Stimulated activated CD4-positive, alpha-beta T cell treated with anti-CD3 and anti-CD28 coated beads, Interleukin-4, amount 100 ng/mL, for 24 hours (primary cell): ENCODE data around the gene PSMD13.

Experiments used
- DNase-seq: peaks from one replicate; pipeline ENCODE4 v3.0.0-alpha.2; 2020

The PSMD13 gene

GRCh38 chr11:204587-205109 is 32.1 kb upstream of the PSMD13 start:
- DNase-seq, result no peak

DNA sequence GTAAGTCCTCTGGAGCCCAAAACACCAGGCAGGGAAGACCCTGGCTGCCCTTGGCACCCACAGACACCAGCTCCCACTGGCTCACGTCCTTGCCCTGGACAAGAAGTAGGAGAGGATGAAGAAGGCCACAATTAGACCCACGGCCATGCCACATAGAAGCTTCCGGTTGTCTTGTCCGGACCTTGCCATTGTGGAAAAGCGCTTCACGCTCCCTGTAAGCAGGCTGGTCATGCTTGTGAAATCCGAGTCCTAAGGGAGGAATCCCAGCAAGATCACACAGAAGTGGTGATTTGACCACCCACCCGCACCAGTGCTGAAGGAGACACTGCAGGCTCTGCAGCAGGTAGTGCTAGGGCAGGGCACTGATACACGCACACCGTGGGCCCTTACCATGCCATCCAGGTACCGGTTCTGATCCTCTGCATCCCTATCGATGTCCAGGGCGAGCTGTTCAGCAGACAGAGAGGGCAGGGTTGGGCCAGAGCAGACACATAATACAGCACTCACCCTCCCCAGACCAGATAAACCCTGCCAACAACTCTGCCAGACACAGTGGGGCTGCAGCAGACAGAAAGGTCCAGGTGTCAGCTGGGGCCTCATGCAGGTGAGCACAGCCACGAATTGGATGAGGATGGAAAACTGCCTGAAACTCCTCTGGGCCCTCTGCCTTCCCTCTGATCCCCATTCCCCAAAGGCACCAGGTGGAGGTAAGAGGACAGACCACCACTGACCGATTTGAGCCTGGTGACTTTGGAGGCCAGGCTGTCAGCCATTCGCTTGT is 31.4 kb upstream of the PSMD13 start:
- DNase-seq, result no peak

DNA sequence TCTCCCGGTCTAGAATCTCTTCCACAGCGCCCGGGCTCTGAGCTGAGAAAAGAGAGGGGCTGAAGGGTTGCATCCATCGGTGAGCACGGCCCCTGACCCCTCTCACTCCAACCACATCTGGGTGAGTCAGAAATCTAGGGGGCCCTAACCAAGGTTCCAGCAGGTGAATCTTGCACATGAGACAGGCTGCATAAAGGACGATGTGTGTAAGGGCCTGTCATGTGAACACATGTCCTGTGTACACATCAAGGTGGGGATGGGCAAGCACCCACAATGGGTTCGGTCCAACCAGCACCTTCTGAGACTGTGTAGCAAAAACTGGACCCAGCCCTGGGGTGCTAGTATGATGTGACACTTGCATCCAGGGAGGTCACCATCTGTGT is 30.8 kb upstream of the PSMD13 start:
- no peak for DNase-seq

- DNase-seq, result no peak
Observed at GRCh38 chr11:206526-207207, 30.1 kb upstream of the PSMD13 start.

GRCh38 chr11:207208-207862 is 29.4 kb upstream of the PSMD13 start, which contains the start of the genes BET1L and RIC8A:
TSS of gene BET1L (minus strand) at chr11:207399. CDS start at chr11:207321, 78 bp downstream.
TSS of gene RIC8A (plus strand) at chr11:207708. CDS start at chr11:208855, 1,147 bp downstream.
- DNase-seq, result peak; percentile 98

GRCh38 chr11:207863-208180 is 29.0 kb upstream of the PSMD13 start:
- DNase-seq, result no peak

- peak; percentile 84 for DNase-seq
Observed at GRCh38 chr11:208181-208916, 28.4 kb upstream of the PSMD13 start.

GRCh38 chr11:208917-209260 is 27.9 kb upstream of the PSMD13 start:
- DNase-seq, result no peak

GRCh38 chr11:209275-210121 is 27.3 kb upstream of the PSMD13 start:
- no peak for DNase-seq

DNA sequence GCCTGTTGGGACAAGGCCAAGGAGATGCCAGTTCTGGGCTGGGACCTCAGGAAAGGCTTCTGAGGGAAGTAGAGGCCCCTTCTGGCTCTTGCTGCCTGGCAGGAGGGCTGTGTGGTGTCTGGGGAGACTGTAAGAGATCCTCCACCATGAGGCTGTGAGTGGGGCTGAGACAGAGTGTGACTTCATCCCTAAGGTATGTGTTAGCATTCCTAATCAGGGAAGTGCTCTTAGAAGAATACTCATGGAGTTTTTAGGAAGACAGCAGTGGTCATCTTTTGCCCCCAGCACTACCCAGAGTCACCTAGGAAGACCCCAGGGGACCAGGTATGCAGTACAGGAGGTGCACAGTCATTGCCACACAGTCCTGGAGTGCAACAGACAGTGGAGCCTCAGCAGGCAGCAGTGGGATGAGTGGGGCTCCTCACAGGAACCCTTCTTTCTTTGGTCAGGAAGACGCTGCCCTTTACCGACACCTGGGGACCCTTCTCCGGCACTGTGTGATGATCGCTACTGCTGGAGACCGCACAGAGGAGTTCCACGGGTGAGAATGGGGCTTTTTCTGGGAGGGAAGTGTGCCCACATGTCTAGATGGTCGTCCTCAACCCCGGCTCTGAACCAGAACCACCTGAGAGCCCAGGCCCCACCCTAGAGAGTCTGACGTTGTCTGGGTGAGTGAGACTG is 26.5 kb upstream of the PSMD13 start:
- no peak for DNase-seq

GRCh38 chr11:210803-211180 is 26.0 kb upstream of the PSMD13 start:
- no peak for DNase-seq

- DNase-seq, result no peak
Observed at GRCh38 chr11:211295-211694, 25.5 kb upstream of the PSMD13 start.

DNA sequence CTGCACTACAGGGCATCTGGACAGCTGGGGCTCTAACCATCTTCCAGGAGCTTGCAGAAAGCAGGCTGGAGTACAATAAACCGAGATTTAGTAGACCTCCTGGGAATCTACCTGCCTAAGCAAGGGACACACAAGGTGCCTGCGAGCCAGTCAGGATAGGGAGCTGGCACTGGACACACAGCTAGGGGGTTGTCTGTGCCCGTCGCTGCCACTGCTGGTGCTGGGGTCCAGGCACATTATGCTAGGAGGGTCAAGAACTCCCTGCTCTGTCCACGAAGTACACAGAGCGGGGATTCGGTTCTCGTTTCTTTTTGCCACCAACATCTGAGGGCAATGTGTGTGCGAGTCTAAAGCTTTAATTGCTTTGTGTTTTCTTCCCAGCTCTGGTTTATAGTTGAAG is 25.0 kb upstream of the PSMD13 start:
- no peak for DNase-seq

DNA sequence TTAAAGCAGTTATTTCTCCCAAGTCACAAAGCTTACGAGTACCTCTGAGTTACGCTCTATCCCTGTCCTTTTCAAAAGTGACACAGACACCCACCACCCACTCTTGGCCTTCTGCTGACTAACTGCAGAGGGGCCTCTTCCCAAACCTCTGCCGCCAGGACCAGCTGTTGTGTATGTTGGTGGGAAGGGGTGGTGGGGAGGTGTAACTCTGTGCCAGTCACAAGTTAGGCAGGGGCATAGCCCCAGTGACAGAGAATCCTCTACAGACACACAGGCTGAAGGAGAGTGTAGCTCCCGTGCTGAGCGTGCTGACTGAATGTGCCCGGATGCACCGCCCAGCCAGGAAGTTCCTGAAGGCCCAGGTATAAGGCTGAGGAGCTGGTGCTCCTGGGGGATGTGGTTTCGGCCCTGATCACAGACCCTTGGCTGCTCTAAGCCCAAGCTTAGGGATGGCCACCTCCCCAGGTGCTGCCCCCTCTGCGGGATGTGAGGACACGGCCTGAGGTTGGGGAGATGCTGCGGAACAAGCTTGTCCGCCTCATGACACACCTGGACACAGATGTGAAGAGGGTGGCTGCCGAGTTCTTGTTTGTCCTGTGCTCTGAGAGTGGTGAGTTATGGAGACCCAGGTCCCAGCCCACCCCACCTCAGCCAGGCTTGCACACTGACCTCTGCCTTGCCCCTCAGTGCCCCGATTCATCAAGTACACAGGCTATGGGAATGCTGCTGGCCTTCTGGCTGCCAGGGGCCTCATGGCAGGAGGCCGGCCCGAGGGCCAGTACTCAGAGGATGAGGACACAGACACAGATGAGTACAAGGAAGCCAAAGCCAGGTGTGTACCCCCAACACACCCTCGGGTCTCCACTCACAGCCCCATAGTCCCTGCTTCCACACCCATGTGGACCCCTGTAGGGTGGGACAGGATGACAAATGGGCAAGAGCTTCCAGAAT is 24.4 kb upstream of the PSMD13 start:
- no peak for DNase-seq

- no peak for DNase-seq
Observed at GRCh38 chr11:213111-213510, 23.7 kb upstream of the PSMD13 start.

DNA sequence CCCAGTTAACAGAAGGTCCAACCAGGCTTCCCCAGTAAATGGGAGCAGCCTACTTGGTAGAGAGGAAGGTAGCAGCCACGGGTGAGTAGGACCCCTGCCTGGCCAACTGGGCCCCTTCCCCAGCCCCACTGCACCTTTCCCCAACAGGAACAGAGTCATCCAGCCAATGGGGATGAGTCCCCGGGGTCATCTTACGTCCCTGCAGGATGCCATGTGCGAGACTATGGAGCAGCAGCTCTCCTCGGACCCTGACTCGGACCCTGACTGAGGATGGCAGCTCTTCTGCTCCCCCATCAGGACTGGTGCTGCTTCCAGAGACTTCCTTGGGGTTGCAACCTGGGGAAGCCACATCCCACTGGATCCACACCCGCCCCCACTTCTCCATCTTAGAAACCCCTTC is 22.7 kb upstream of the PSMD13 start:
- no peak for DNase-seq

DNA sequence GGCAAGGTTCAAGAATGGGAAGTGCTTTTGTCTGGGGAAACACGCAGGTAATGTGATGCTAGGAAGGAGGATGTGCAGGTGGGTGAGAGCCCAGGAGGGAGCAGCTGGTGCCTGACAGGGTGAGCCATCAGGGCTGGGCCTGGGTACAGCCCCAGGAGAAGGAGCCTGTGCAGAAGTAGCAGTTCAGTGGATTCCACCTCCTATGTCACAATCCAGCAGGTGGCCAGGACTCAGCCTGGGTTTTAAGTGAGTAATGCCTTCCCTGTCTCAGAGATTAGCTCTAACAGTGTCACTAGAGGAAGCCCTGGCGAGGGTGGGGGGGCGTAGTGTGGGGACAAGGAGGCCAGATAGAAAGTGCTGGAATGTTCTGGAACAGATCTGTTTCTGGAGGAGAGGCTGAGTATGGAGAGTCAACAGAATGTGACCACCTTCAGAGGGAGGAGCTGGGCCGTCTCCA is 21.2 kb upstream of the PSMD13 start:
- no peak for DNase-seq

DNA sequence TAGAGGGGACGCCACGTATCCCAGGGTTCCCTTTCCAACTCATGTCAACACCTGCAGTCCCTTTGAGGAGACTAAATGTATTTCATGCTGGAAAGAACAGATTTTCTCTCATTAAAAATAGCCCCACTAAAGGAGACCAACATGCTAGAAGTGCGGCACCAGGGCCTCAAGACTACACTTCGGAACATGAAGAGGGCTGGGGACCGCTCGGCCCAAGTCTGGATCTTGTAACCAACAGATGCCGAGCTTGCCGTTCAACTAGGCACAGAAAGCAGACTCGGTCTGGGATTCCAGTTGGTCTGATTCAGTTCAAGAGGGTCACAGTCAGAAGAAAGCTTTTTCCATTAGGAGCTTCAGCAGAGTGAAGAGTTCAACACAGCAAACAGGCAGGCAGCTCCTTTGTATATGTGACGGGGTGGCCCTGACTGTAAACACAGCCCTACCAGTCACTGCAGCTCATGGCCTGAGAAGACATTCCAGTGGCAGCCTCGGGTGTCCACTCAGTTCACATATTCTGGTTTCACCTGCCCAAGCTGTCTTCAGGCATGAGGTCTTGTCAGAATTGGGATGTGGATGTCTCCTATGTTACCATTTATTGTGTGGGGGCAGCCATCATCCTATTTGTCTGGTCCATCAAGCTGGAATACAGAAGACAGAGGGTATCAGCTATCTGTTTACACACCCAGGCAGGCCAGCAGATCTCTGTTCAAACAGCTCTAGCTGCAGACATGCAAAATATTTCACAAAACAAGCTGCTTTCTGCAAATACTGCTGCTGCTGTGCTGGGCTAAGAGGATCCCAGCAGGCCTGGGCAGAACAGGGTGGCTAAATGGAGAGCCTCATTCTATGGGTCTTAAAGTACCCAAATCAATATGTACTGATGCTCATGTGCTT is 20.4 kb upstream of the PSMD13 start:
- DNase-seq, result no peak

GRCh38 chr11:217704-218103 is 19.1 kb upstream of the PSMD13 start:
- no peak for DNase-seq
